HCT116 (cell line): ENCODE data around the gene ARIH2.

Experiments
- ATF3 ChIP-seq: IDR thresholded peaks from 2 replicates; pipeline ENCODE4 v1.6.1; 2012
- CTCF ChIP-seq, 3 experiments: fragments of 200-600 bp in 1 of 3; sonication (generic) in 1 of 3; IDR thresholded peaks in 2 of 3; conservative IDR thresholded peaks in 1 of 3; 2 replicates each; pipeline ENCODE4 v1.5.1; 2012 to 2017; ENCODE audit warnings: low read depth in 2 of 3, low read length in 2 of 3, antibody characterized with exemption in 1 of 3, borderline replicate concordance in 1 of 3, control low read depth in 1 of 3, mild to moderate bottlenecking in 1 of 3, mixed read lengths in 1 of 3, mixed run types in 1 of 3, moderate library complexity in 1 of 3; ENCODE audit not compliant: insufficient read depth in 1 of 3
- JUND ChIP-seq: IDR thresholded peaks from 2 replicates; pipeline ENCODE4 v1.6.1; 2012
- MAX ChIP-seq: IDR thresholded peaks from 2 replicates; pipeline ENCODE4 v1.6.1; 2012
- POLR2A ChIP-seq: IDR thresholded peaks from 2 replicates; pipeline ENCODE4 v1.7.0; 2011; ENCODE audit warnings: borderline replicate concordance; ENCODE audit not compliant: insufficient read depth, insufficient read length; ENCODE audit errors: extremely low read depth
- POLR2AphosphoS5 ChIP-seq: IDR thresholded peaks from 2 replicates; pipeline ENCODE4 v1.6.1; 2011; ENCODE audit warnings: mild to moderate bottlenecking, low read depth, low read length, moderate library complexity
- REST ChIP-seq: IDR thresholded peaks from 2 replicates; pipeline ENCODE4 v1.6.1; 2012; ENCODE audit warnings: low read depth
- SIN3A ChIP-seq: IDR thresholded peaks from 2 replicates; pipeline ENCODE4 v1.6.1; 2012; ENCODE audit warnings: low read depth
- YY1 ChIP-seq: IDR thresholded peaks from 2 replicates; pipeline ENCODE4 v1.6.1; 2011; ENCODE audit warnings: low read length, low read depth, moderate library complexity, mild to moderate bottlenecking; ENCODE audit not compliant: insufficient replicate concordance; ENCODE audit errors: extremely low read depth
- ZBTB33 ChIP-seq: IDR thresholded peaks from 2 replicates; pipeline ENCODE4 v1.6.1; 2011; ENCODE audit warnings: mild to moderate bottlenecking, low read length, moderate library complexity; ENCODE audit not compliant: insufficient replicate concordance; ENCODE audit errors: extremely low read depth
- ZNF274 ChIP-seq: fragments of 200-500 bp; sonication (Bioruptor generic); IDR thresholded peaks from 2 replicates; pipeline ENCODE4 v1.6.1; 2014; ENCODE audit warnings: mild to moderate bottlenecking, low read depth, low read length, inconsistent platforms

- TF ChIP-seq CTCF (IDR thresholded peaks at IDR 0.05 in 2 of 3, conservative IDR thresholded peaks at IDR 0.05 in 1 of 3; ENCODE audit: borderline replicate concordance in 1 of 3, insufficient read depth in 1 of 3, low read depth in 2 of 3, low read length in 2 of 3) (no peak), POLR2A (no peak), YY1 (no peak), ATF3 (no peak), MAX (no peak), ZNF274 (no peak), SIN3A (no peak), ZBTB33 (no peak), REST (no peak), JUND (no peak), POLR2AphosphoS5 (no peak; the same call in 1 of the 2 replicates)
These were observed 66.0 kb downstream of the ARIH2 start for GRCh38 chr3:48984663-48985062.
